ENCODE data around the gene TRNP1. TPM values are rescaled to one million over a fixed set of nuclear protein-coding genes. Genes with fewer than 3 reads are reported as not detected.

The TRNP1 gene
- total RNA-seq, 1 donor from 2014 or later, result 2.0 TPM

GRCh38 chr1:26972821-26973220, 20.7 kb upstream of the TRNP1 start:
- H3K9me3 Mint-ChIP-seq, result no peaks in the 10 kb centered on the region

GRCh38 chr1:26976621-26977510, 16.6 kb upstream of the TRNP1 start:
- DNase-seq (ENCODE audit: low spot score), result no peak
- no peaks in the 10 kb centered on the region for H3F3A ChIP-seq (ENCODE audit: low read depth)
- no peaks in the 10 kb centered on the region for H3K36me3 Mint-ChIP-seq
- H3K4me3 ChIP-seq, result no peak overlapping the region
- no peaks in the 10 kb centered on the region for H3K79me2 ChIP-seq (ENCODE audit: low read depth)
- H3K4me1 Mint-ChIP-seq, result peaks cover 10% of the 10 kb centered on the region
- no peaks in the 10 kb centered on the region for H3K27me3 ChIP-seq
- H3K27ac Mint-ChIP-seq, result no peak overlapping the region
- no peak overlapping the region for H3K27ac ChIP-seq
- no peak overlapping the region for H3K4me3 Mint-ChIP-seq
- no peak overlapping the region for H2AFZ ChIP-seq (replicated peaks)
- no peaks in the 10 kb centered on the region for H3K9me3 ChIP-seq (ENCODE audit: low read depth)
- no peak overlapping the region for H3K4me2 ChIP-seq
- no peaks in the 10 kb centered on the region for H3K36me3 ChIP-seq
- TF ChIP-seq EZH2phosphoT487 (IDR thresholded peaks at IDR 0.05) (no peak), EZH2 (IDR thresholded peaks at IDR 0.05) (no peak)
- TF ChIP-seq, protein P1, sequence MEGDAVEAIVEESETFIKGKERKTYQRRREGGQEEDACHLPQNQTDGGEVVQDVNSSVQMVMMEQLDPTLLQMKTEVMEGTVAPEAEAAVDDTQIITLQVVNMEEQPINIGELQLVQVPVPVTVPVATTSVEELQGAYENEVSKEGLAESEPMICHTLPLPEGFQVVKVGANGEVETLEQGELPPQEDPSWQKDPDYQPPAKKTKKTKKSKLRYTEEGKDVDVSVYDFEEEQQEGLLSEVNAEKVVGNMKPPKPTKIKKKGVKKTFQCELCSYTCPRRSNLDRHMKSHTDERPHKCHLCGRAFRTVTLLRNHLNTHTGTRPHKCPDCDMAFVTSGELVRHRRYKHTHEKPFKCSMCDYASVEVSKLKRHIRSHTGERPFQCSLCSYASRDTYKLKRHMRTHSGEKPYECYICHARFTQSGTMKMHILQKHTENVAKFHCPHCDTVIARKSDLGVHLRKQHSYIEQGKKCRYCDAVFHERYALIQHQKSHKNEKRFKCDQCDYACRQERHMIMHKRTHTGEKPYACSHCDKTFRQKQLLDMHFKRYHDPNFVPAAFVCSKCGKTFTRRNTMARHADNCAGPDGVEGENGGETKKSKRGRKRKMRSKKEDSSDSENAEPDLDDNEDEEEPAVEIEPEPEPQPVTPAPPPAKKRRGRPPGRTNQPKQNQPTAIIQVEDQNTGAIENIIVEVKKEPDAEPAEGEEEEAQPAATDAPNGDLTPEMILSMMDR (IDR thresholded peaks at IDR 0.05), result no peak
- peaks cover 12% of the 10 kb centered on the region for H3K27me3 Mint-ChIP-seq (ENCODE audit: insufficient read depth, low read depth)
- H4K20me1 ChIP-seq (ENCODE audit: low read depth), result no peaks in the 10 kb centered on the region
- H3K9me3 Mint-ChIP-seq, result no peaks in the 10 kb centered on the region
- no peaks in the 10 kb centered on the region for H3K4me1 ChIP-seq
- no peak overlapping the region for H3K9ac ChIP-seq

More at GRCh38 chr1:26972821-26973220, 20.7 kb upstream of the TRNP1 start:
- no peaks in the 10 kb centered on the region for H3K4me1 ChIP-seq
- H3K9me3 ChIP-seq (ENCODE audit: low read depth), result no peaks in the 10 kb centered on the region
- H4K20me1 ChIP-seq (ENCODE audit: low read depth), result no peaks in the 10 kb centered on the region
- H3K27ac ChIP-seq, result no peak overlapping the region
- Mint-ChIP-seq H3K27me3 (ENCODE audit: insufficient read depth, low read depth) (peaks cover 13% of the 10 kb centered on the region), H3K36me3 (no peaks in the 10 kb centered on the region), H3K27ac (no peak overlapping the region), H3K4me1 (peaks cover 10% of the 10 kb centered on the region), H3K4me3 (no peak overlapping the region)
- no peak for DNase-seq (ENCODE audit: low spot score)
- H3K4me2 ChIP-seq, result no peak overlapping the region
- TF ChIP-seq, protein P1 (IDR thresholded peaks at IDR 0.05), result no peak
- TF ChIP-seq EZH2phosphoT487 (IDR thresholded peaks at IDR 0.05) (no peak), EZH2 (IDR thresholded peaks at IDR 0.05) (no peak)
- no peak overlapping the region for H2AFZ ChIP-seq (replicated peaks)
- no peaks in the 10 kb centered on the region for H3F3A ChIP-seq (ENCODE audit: low read depth)
- no peak overlapping the region for H3K9ac ChIP-seq
- H3K27me3 ChIP-seq, result no peaks in the 10 kb centered on the region
- no peaks in the 10 kb centered on the region for H3K36me3 ChIP-seq
- H3K79me2 ChIP-seq (ENCODE audit: low read depth), result no peaks in the 10 kb centered on the region
- H3K4me3 ChIP-seq, result no peak overlapping the region

GRCh38 chr1:26978901-26979300, 14.6 kb upstream of the TRNP1 start:
- Mint-ChIP-seq H3K9me3 (no peaks in the 10 kb centered on the region), H3K27ac (no peak overlapping the region), H3K4me1 (no peaks in the 10 kb centered on the region), H3K36me3 (no peaks in the 10 kb centered on the region), H3K4me3 (no peak overlapping the region), H3K27me3 (ENCODE audit: insufficient read depth, low read depth) (peaks cover 7% of the 10 kb centered on the region)
- no peak overlapping the region for H3K27ac ChIP-seq
- H3K79me2 ChIP-seq (ENCODE audit: low read depth), result no peaks in the 10 kb centered on the region
- no peaks in the 10 kb centered on the region for H3K36me3 ChIP-seq
- H3K9ac ChIP-seq, result no peak overlapping the region
- H3K27me3 ChIP-seq, result no peaks in the 10 kb centered on the region
- no peaks in the 10 kb centered on the region for H3F3A ChIP-seq (ENCODE audit: low read depth)
- no peaks in the 10 kb centered on the region for H4K20me1 ChIP-seq (ENCODE audit: low read depth)
- TF ChIP-seq, protein P1 (IDR thresholded peaks at IDR 0.05), result no peak
- TF ChIP-seq EZH2phosphoT487 (IDR thresholded peaks at IDR 0.05) (no peak), EZH2 (IDR thresholded peaks at IDR 0.05) (no peak)
- H2AFZ ChIP-seq (replicated peaks), result no peak overlapping the region
- no peaks in the 10 kb centered on the region for H3K9me3 ChIP-seq (ENCODE audit: low read depth)
- DNase-seq (ENCODE audit: low spot score), result no peak
- H3K4me1 ChIP-seq, result no peaks in the 10 kb centered on the region
- H3K4me2 ChIP-seq, result no peak overlapping the region
- no peak overlapping the region for H3K4me3 ChIP-seq

Measured in neural progenitor cell (in vitro differentiated cells).